ENCODE results near the gene NINJ2. TPM values are rescaled to one million over a fixed set of nuclear protein-coding genes. Genes with fewer than 3 reads are reported as not detected.

The NINJ2 gene
- total RNA-seq, 1 experiment from 2014 or later: 0.24 TPM

- H3K4me1 Mint-ChIP-seq: no peaks in the 10 kb centered on the region
- Histone ChIP-seq H4K5ac (ENCODE audit: insufficient read length, low read depth, low read length) (no peak overlapping the region), H4K20me1 (ENCODE audit: control insufficient read depth, insufficient read depth, insufficient read length) (no peaks in the 10 kb centered on the region), H3K4me1 (ENCODE audit: insufficient read depth, low read length) (no peaks in the 10 kb centered on the region), H3K23me2 (ENCODE audit: insufficient read length, low read depth, low read length, poor library complexity, severe bottlenecking) (no peaks in the 10 kb centered on the region), H3K27ac (ENCODE audit: insufficient read length, low read depth, low read length) (no peak overlapping the region), H3K23ac (ENCODE audit: insufficient read length, low read depth, low read length) (no peak overlapping the region), H2BK12ac (ENCODE audit: insufficient read length, low read depth, low read length) (no peak overlapping the region), H3K79me1 (ENCODE audit: insufficient read depth, low read depth, low read length, poor library complexity, severe bottlenecking) (no peaks in the 10 kb centered on the region), H3K79me2 (ENCODE audit: insufficient read depth, low read length) (no peaks in the 10 kb centered on the region), H3K9ac (ENCODE audit: extremely low read depth, insufficient read length, low read length) (no peak overlapping the region), H2BK5ac (ENCODE audit: insufficient read length, low read length) (no peak overlapping the region), H3K4me2 (ENCODE audit: insufficient read depth, insufficient read length, low read length) (no peak overlapping the region), H2AK5ac (ENCODE audit: insufficient read length, low read length) (no peak overlapping the region), H2BK20ac (ENCODE audit: low read depth, low read length, poor library complexity, severe bottlenecking) (no peak overlapping the region), H2BK15ac (ENCODE audit: low read depth, low read length) (no peak overlapping the region), H2BK120ac (ENCODE audit: low read depth, low read length, poor library complexity, severe bottlenecking) (no peak overlapping the region), H4K91ac (ENCODE audit: insufficient read length, low read depth, low read length) (no peak overlapping the region), H3K27me3 (ENCODE audit: insufficient read depth, low read length) (no peaks in the 10 kb centered on the region), H3T11ph (ENCODE audit: low read length) (no peak overlapping the region), H3K18ac (ENCODE audit: insufficient read length, low read depth, low read length) (no peak overlapping the region), H3K4ac (ENCODE audit: low read depth, low read length) (no peak overlapping the region), H4K8ac (replicated peaks; ENCODE audit: insufficient read length, low read depth, low read length) (no peak overlapping the region), H2AFZ (ENCODE audit: low read length) (no peak overlapping the region), H3K56ac (ENCODE audit: insufficient read length, low read depth, low read length) (no peak overlapping the region), H3K9me3 (ENCODE audit: control insufficient read depth, low read depth, low read length) (no peaks in the 10 kb centered on the region), H3K14ac (ENCODE audit: insufficient read depth, low read length) (no peak overlapping the region; the same call in 1 of the 2 replicates)
- H3K9me3 Mint-ChIP-seq: no peaks in the 10 kb centered on the region; a peak in 1 of 5 replicates
- no peak overlapping the region for H3K4me3 Mint-ChIP-seq
- H3K27ac Mint-ChIP-seq: no peak overlapping the region
- WGBS (ENCODE audit: extremely low coverage, insufficient read length, low lambda C conversion rate): no CpG with 5 or more reads among the region's 20 CpGs
- TF ChIP-seq CTCF (conservative IDR thresholded peaks at IDR 0.05): no peak
- no peaks in the 10 kb centered on the region for H3K27me3 Mint-ChIP-seq (ENCODE audit: low read depth)
- DNase-seq: no peak
- H3K36me3 Mint-ChIP-seq (ENCODE audit: insufficient read depth in 1 of 3, low read depth in 3 of 3): peaks cover 6 to 27% (median 14%) of the 10 kb centered on the region in 3 experiments
Measured at GRCh38 chr12:556498-556897, 106.7 kb downstream of the NINJ2 start.

Data from H9 (cell line).